NB4 (cell line): Measurements from ENCODE around the gene COQ5.
"Not testable (repeated sequence)": the region's sequence is repeated elsewhere in the genome, so short reads cannot be mapped to it uniquely, and the experiment has no call there.

Source experiments
- DNase-seq: peaks from one replicate; pipeline ENCODE4 v3.0.0; 2010; ENCODE audit warnings: low read depth
- H3K4me3 ChIP-seq: one replicate; pipeline ENCODE4 v1.5.1; 2011; ENCODE audit warnings: mild to moderate bottlenecking, low read depth, low read length, moderate library complexity
- CTCF ChIP-seq: IDR thresholded peaks from one replicate; pipeline ENCODE4 v1.5.1; 2012; ENCODE audit warnings: low read depth, low read length
- MYC ChIP-seq: IDR thresholded peaks from 2 replicates; pipeline ENCODE4 v1.6.1; 2011; ENCODE audit warnings: low read depth, low read length
- POLR2A ChIP-seq: IDR thresholded peaks from 2 replicates; pipeline ENCODE4 v1.6.1; 2011; ENCODE audit warnings: mild to moderate bottlenecking; ENCODE audit not compliant: insufficient read length; ENCODE audit errors: extremely low read depth
- TF ChIP-seq, protein P1 (sequence below): IDR thresholded peaks from 2 replicates; pipeline ENCODE4 v1.6.1; 2011; ENCODE audit warnings: low read depth, low read length

The COQ5 gene

GRCh38 chr12:120534203-120534702 is 5.3 kb upstream of the COQ5 start, which contains the start of gene RNF10:
Gene RNF10 (plus strand): TSS chr12:120534356. CDS start chr12:120534812, 456 bp downstream.
- TF ChIP-seq, protein P1, sequence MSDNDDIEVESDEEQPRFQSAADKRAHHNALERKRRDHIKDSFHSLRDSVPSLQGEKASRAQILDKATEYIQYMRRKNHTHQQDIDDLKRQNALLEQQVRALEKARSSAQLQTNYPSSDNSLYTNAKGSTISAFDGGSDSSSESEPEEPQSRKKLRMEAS, result peak; percentile 38; the same call in 1 of the 2 replicates
- TF ChIP-seq MYC (peak; percentile 50), CTCF (no peak), POLR2A (peak; percentile 96)
- peak within 1 kb of the TSS; percentile 88 for H3K4me3 ChIP-seq
- DNase-seq, result peak; percentile 93

GRCh38 chr12:120532701-120533238 is 3.8 kb upstream of the COQ5 start:
- DNase-seq, result no peak
- TF ChIP-seq CTCF (no peak), MYC (no peak), POLR2A (no peak)
- TF ChIP-seq, protein P1, result no peak

DNA sequence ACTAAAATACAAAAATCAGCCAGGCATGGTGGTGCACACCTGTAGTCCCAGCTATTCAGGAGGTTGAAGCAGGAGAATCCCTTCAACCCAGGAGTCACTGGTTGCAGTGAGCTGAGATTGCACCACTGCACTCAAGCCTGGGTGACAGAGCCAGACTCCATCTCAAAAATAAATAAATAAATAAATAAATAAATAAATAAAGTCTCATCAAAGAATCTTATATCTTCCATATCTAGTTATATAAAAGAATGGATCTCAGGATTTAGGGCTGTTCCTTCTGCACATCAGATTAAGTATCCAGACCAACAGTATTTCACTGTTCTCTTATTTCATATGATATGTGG is 1.4 kb upstream of the COQ5 start:
- H3K4me3 ChIP-seq, result peak overlapping the region; percentile 98

More at GRCh38 chr12:120532701-120533238, 3.8 kb upstream of the COQ5 start:
- no peak overlapping the region for H3K4me3 ChIP-seq

DNA sequence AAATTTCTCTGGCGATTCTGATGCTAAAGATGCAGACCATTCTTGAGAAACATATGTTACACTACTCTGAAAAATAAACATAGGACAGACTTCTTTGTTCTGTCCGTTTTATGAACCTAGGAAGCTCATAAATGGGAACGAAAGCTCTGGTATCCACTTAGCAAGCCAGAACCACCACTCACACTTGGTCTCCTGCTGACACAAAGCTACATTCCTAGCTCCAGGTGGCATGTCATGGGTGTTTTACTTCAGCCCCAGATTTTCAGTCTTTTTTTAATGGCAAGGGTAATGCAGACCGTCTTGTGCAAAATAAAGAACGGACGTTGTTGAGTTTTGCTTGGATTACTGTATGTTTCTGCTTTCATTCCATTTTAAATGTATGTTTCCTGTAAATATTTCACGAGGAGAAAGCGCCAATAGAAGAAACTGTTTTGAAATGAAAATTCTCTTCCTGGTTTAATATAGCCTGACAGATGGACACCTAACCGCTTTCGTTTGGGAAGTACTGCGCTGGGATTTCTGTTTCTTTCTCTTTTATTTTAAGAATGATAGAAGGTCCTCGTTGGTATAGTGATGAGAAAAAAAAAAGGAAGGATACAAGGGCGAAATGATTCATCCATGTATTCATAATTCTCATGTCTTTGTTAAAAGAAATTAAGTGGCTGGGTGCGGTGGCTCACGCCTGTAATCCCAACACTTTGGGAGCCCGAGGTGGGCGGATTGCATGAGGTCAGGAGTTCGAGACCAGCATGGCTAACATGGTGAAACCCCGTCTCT is 871 bp upstream of the COQ5 start:
- 0 out of 2 replicates have a peak, but pooled peaks have one; percentile 19 for TF ChIP-seq MYC
- TF ChIP-seq, protein P1, result no peak
- peak overlapping the region; percentile 98 for H3K4me3 ChIP-seq
- peak; percentile 69 for DNase-seq

More for the DNA sequence above, 1.4 kb upstream of the COQ5 start:
- DNase-seq, result not testable (repeated sequence)

DNA sequence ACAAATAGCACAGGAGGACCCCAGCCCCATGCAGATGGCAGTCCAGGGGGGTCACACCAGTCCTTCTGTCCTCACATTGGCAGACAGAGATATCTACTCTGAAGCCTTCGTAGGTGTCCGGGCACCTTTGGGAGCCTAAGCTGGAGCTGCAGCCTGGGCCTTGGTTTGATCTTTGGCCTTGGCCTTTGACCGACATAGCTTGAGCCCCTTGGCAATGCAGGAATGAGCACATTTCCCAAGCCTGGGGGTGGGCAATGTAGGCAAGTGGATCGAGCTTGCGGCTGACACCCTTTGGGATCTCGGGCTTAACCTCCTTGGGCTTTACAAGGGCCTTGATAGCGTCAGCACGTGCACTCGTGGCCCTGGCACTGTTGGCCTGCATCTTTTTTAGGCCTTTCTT is 6.4 kb downstream of the COQ5 start:
- TF ChIP-seq, protein P1, result no peak
- no peak for TF ChIP-seq POLR2A
- no peak for DNase-seq
- H3K4me3 ChIP-seq, result no peak overlapping the region

- H3K4me3 ChIP-seq, DNase-seq: not testable (repeated sequence)
Observed at GRCh38 chr12:120519324-120519723, 9.6 kb downstream of the COQ5 start.

DNA sequence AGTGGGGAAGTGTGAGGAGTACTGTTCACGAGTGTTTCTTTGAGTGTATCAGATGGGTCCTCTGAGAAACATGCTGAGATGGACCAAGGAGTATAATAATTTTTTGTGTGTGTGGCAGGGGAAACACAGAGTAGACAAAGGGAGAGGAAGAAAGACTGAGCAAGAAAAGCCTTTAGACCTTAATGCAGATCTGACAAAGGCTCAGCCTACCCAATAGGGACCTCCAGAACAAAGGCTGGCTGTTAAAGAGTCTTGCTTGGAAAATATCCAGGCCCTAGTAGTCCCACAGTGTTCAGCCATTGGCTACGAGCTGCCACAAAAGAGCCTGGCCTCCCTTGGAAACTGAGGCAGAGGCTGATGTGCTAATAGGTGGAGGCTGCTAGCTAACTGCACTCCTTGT is 13.5 kb downstream of the COQ5 start:
- no peak overlapping the region for H3K4me3 ChIP-seq
- no peak for DNase-seq
- TF ChIP-seq POLR2A (no peak), MYC (no peak), CTCF (no peak)
- TF ChIP-seq, protein P1, result no peak

DNA sequence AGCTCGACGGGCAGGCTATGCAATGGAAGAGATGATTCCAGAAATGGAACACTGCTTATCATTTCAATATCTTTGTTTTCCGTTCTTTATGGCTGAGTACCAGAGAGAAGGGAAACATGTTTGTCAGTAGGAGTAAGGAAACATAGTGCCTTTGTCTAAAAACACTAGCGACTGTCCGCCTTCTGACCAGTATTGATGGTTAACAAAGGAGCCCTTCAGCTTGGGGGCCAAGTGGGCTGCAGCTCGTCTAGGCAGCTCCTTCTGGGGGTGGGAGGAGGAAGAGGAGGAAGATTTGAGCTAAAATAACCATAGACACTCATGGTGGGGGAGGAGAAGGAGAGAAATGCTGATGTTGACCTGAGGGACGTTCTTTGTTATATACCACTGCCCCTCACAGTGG is 15.0 kb downstream of the COQ5 start:
- no peak for DNase-seq
- TF ChIP-seq POLR2A (no peak), MYC (no peak), CTCF (no peak)
- TF ChIP-seq, protein P1, result no peak
- H3K4me3 ChIP-seq, result no peak overlapping the region
